OCI-LY1 (cell line): ENCODE measurements around the gene ONECUT3.

Source experiments
- H2AFZ ChIP-seq: fragments of 200-600 bp; sonication (generic), shearing (Covaris generic); 2 replicates; pipeline ENCODE4 v1.6.0; 2014; ENCODE audit warnings: antibody characterized with exemption, mild to moderate bottlenecking, low read length
- H3F3A ChIP-seq: fragments of 200-600 bp; sonication (generic), shearing (Covaris generic); 2 replicates; pipeline ENCODE4 v1.6.0; 2014; ENCODE audit warnings: mild to moderate bottlenecking, antibody characterized with exemption, low read length, moderate library complexity; ENCODE audit not compliant: insufficient read depth
- H3K27ac ChIP-seq: fragments of 200-600 bp; sonication (generic); 2 replicates; pipeline ENCODE4 v1.5.1; 2014; ENCODE audit warnings: low read length, mixed run types, mild to moderate bottlenecking, low read depth; ENCODE audit not compliant: poor library complexity, severe bottlenecking
- H3K27me3 ChIP-seq: fragments of 200-600 bp; sonication (generic); 2 replicates; pipeline ENCODE4 v1.6.0; 2014; ENCODE audit warnings: antibody characterized with exemption, mild to moderate bottlenecking, low read length, moderate library complexity; ENCODE audit not compliant: insufficient read depth
- H3K36me3 ChIP-seq: fragments of 200-600 bp; sonication (generic); 2 replicates; pipeline ENCODE4 v1.6.1; 2014; ENCODE audit warnings: mild to moderate bottlenecking, antibody characterized with exemption, low read length, moderate library complexity, mixed read lengths; ENCODE audit not compliant: insufficient read depth
- H3K4me1 ChIP-seq: fragments of 200-600 bp; sonication (generic); 2 replicates; pipeline ENCODE4 v1.5.1; 2014; ENCODE audit warnings: mild to moderate bottlenecking, low read length, moderate library complexity; ENCODE audit not compliant: insufficient read depth, severe bottlenecking
- H3K4me2 ChIP-seq: fragments of 200-600 bp; sonication (generic), shearing (Covaris generic); 2 replicates; pipeline ENCODE4 v1.6.1; 2014; ENCODE audit warnings: low read length
- H3K4me3 ChIP-seq: fragments of 200-600 bp; sonication (generic); 2 replicates; pipeline ENCODE4 v1.5.1; 2014; ENCODE audit warnings: low read length, low read depth, mild to moderate bottlenecking, mixed read lengths; ENCODE audit not compliant: poor library complexity, severe bottlenecking
- H3K79me2 ChIP-seq: fragments of 200-600 bp; shearing (Covaris generic); 2 replicates; pipeline ENCODE4 v1.6.1; 2016; ENCODE audit warnings: mixed run types, low read length, mixed read lengths; ENCODE audit not compliant: insufficient read depth
- H3K9ac ChIP-seq: fragments of 200-600 bp; sonication (generic), shearing (Covaris generic); 2 replicates; pipeline ENCODE4 v1.6.1; 2014; ENCODE audit warnings: mild to moderate bottlenecking, low read length, mixed read lengths
- H3K9me2 ChIP-seq: fragments of 200-600 bp; sonication (generic), shearing (Covaris generic); 2 replicates; pipeline ENCODE4 v1.6.1; 2014; ENCODE audit warnings: low read depth, mild to moderate bottlenecking, low read length, mixed read lengths
- H3K9me3 ChIP-seq: fragments of 200-600 bp; shearing (Covaris generic); 2 replicates; pipeline ENCODE4 v1.6.1; 2014; ENCODE audit warnings: low read length, mixed read lengths
- H4K20me1 ChIP-seq: fragments of 200-600 bp; sonication (generic), shearing (Covaris generic); 2 replicates; pipeline ENCODE4 v1.6.0; 2016; ENCODE audit warnings: mild to moderate bottlenecking, low read length; ENCODE audit not compliant: insufficient read depth
- EZH2 ChIP-seq: fragments of 200-600 bp; sonication (generic), shearing (Covaris generic); IDR thresholded peaks from 2 replicates; pipeline ENCODE4 v1.8.0; 2017; ENCODE audit warnings: borderline replicate concordance, mixed run types, mild to moderate bottlenecking, antibody characterized with exemption, low read length, moderate library complexity, mixed read lengths
- TF ChIP-seq, protein P1 (sequence below): fragments of 200-600 bp; sonication (generic), shearing (Covaris generic); IDR thresholded peaks from 2 replicates; pipeline ENCODE4 v1.5.1; 2017; ENCODE audit warnings: mild to moderate bottlenecking, antibody characterized with exemption, low read length, moderate library complexity, mixed read lengths

The ONECUT3 gene

DNA sequence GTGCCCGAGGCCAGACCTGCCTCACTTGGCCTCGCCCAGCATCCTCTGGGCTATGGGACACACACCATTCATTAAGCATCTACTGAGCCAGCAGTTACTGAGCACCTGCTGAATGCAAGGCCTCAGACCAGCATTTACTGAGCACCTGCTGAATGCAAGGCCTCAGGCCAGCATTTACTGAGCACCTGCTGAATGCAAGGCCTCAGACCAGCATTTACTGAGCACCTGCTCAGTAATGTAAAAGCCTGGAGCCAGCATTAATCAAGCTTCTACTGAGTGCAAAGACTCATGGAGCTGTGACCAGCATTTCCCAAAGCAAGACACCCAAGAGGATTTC lies 55.1 kb downstream of the ONECUT3 start:
- TF ChIP-seq EZH2, result no peak
- TF ChIP-seq, protein P1, sequence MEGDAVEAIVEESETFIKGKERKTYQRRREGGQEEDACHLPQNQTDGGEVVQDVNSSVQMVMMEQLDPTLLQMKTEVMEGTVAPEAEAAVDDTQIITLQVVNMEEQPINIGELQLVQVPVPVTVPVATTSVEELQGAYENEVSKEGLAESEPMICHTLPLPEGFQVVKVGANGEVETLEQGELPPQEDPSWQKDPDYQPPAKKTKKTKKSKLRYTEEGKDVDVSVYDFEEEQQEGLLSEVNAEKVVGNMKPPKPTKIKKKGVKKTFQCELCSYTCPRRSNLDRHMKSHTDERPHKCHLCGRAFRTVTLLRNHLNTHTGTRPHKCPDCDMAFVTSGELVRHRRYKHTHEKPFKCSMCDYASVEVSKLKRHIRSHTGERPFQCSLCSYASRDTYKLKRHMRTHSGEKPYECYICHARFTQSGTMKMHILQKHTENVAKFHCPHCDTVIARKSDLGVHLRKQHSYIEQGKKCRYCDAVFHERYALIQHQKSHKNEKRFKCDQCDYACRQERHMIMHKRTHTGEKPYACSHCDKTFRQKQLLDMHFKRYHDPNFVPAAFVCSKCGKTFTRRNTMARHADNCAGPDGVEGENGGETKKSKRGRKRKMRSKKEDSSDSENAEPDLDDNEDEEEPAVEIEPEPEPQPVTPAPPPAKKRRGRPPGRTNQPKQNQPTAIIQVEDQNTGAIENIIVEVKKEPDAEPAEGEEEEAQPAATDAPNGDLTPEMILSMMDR, result no peak

DNA sequence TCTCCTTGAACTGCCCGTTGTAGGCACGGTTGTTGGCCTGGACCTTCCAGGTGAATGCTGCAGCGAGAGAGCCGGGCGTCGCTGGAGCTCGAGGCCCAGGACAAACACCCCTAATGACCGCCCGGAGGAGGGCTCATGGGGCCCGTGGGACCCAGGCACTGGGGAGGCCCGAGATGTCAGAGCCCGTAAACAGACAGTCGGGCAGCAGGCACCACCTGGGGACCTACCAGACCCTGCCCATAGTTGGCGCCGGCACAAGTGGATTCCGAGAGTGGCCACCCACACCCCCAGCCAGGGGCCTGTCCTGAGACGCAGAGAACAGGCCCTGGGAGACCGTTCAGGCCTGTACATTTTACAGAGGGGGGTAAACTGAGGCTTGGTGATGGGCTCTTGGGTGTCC lies 56.4 kb downstream of the ONECUT3 start:
- Histone ChIP-seq H4K20me1 (no peaks in the 10 kb centered on the region), H3K27me3 (peaks cover 7% of the 10 kb centered on the region; the same call in 1 of the 2 replicates), H3K79me2 (no peaks in the 10 kb centered on the region), H3K27ac (no peak overlapping the region), H2AFZ (no peak overlapping the region), H3K4me2 (no peak overlapping the region), H3K9me2 (no peaks in the 10 kb centered on the region), H3K4me1 (peaks cover 14% of the 10 kb centered on the region), H3K4me3 (no peak overlapping the region), H3K9me3 (no peaks in the 10 kb centered on the region), H3K36me3 (peaks cover 3% of the 10 kb centered on the region; the same call in 1 of the 2 replicates), H3F3A (no peaks in the 10 kb centered on the region), H3K9ac (no peak overlapping the region)
- no peak for TF ChIP-seq EZH2

More for the DNA sequence above, 55.1 kb downstream of the ONECUT3 start:
- no peaks in the 10 kb centered on the region for H3K9me2 ChIP-seq
- H3K36me3 ChIP-seq, result no peaks in the 10 kb centered on the region
- H3K27ac ChIP-seq, result no peak overlapping the region
- H3K4me3 ChIP-seq, result no peak overlapping the region
- H3K9ac ChIP-seq, result no peak overlapping the region
- H4K20me1 ChIP-seq, result no peaks in the 10 kb centered on the region
- no peak overlapping the region for H3K4me2 ChIP-seq
- H3F3A ChIP-seq, result no peaks in the 10 kb centered on the region
- no peak overlapping the region for H2AFZ ChIP-seq
- H3K27me3 ChIP-seq, result peaks cover 7% of the 10 kb centered on the region; the same call in 1 of the 2 replicates
- no peaks in the 10 kb centered on the region for H3K79me2 ChIP-seq
- no peaks in the 10 kb centered on the region for H3K9me3 ChIP-seq
- H3K4me1 ChIP-seq, result peaks cover 10% of the 10 kb centered on the region

DNA sequence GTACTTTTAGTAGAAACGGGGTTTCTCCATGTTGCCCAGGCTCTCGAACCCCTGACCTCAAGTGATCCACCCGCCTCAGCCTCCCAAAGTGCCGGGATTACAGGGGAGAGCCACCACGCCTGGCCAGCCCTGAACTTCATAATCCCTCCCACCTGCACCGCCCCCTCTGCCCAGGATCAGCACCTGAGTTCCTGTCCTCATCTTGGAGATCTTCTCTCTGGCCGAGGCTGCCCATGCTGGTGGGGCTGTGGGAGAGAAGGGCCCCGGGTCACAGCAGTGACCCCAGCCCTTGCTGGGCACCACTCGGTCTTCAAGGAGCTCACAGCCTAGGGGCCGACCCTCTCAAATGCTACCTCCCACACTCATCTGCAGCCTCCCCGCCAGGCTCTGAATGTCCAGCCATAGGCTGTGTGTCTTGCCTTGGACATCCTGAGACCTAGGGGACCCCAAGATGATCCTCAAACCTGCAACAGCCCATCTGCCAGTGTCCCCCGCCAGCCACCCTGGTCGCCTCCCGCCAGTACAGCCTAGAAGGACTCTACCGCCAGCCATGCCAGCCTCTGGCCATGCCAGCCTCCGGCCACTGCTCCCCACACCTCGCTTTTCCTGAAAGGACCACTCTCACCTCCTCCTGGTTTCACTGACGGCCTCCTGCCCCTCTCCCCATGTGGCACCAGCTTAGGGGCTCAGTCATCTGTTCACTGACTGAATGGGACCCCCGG lies 57.3 kb downstream of the ONECUT3 start:
- no peaks in the 10 kb centered on the region for H3K9me2 ChIP-seq
- TF ChIP-seq, protein P1, result no peak
- no peak for TF ChIP-seq EZH2

More for the DNA sequence above, 57.3 kb downstream of the ONECUT3 start:
- no peaks in the 10 kb centered on the region for H4K20me1 ChIP-seq
- H3K36me3 ChIP-seq, result peaks cover 10% of the 10 kb centered on the region
- no peak overlapping the region for H3K27ac ChIP-seq
- no peaks in the 10 kb centered on the region for H3K79me2 ChIP-seq
- H3K9ac ChIP-seq, result no peak overlapping the region
- no peaks in the 10 kb centered on the region for H3K9me3 ChIP-seq
- H3K4me3 ChIP-seq, result no peak overlapping the region
- H2AFZ ChIP-seq, result no peak overlapping the region
- no peak overlapping the region for H3K4me2 ChIP-seq
- peaks cover 7% of the 10 kb centered on the region; the same call in 1 of the 2 replicates for H3K27me3 ChIP-seq
- peaks cover 14% of the 10 kb centered on the region for H3K4me1 ChIP-seq
- no peaks in the 10 kb centered on the region for H3F3A ChIP-seq
